AG04450 (cell line): ENCODE data around the gene SRL. TPM values are rescaled to one million over a fixed set of nuclear protein-coding genes. Genes with fewer than 3 reads are reported as not detected.

Experiments used
- CTCF ChIA-PET: fragments of 300-600, 350-600 bp; formaldehyde crosslinking; extraction: SDS; loops from one replicate; lab custom pipeline; 2022; ENCODE audit warnings: antibody characterized with exemption, inconsistent platforms; lab: Charles Lee
- POLR2A ChIA-PET: fragments of 350-600 bp; formaldehyde crosslinking; extraction: SDS; loops from one replicate; lab custom pipeline; 2021; ENCODE audit warnings: antibody characterized with exemption, inconsistent platforms; lab: Yijun Ruan, JAX
- DNase-seq: peaks from one replicate; pipeline ENCODE4 v3.0.0-alpha.2; 2011; ENCODE audit warnings: low read depth, low spot score
- H3K27ac ChIP-seq: one replicate; pipeline ENCODE4 v1.5.1; 2012; ENCODE audit warnings: low read depth, low read length, control low read depth
- H3K27me3 ChIP-seq: one replicate; pipeline ENCODE4 v1.6.0; 2012; ENCODE audit warnings: low read length; ENCODE audit not compliant: control insufficient read depth, insufficient read depth
- H3K4me3 ChIP-seq: 2 replicates; pipeline ENCODE4 v1.5.1; 2011; ENCODE audit warnings: mild to moderate bottlenecking, low read depth, low read length, control low read depth
- H3K9me3 ChIP-seq: 2 replicates; pipeline ENCODE4 v1.5.1; 2012; ENCODE audit warnings: low read length; ENCODE audit not compliant: control insufficient read depth, insufficient read depth
- CTCF ChIP-seq: IDR thresholded peaks from 2 replicates; pipeline ENCODE4 v1.5.1; 2011; ENCODE audit warnings: low read depth, low read length, control low read depth, inconsistent platforms
- polyA plus RNA-seq: library from polyadenylated mRNA; depleted of rRNA; stranded (reverse); fragments of >200 nt; gene quantifications from 2 replicates; pipeline ENCODE4 v1.2.3, GENCODE V29; 2011

Gene SRL
- polyA plus RNA-seq, 1 experiment = 0.05 TPM

- H3K27ac ChIP-seq = no peak overlapping the region
- H3K27me3 ChIP-seq = peaks cover 3% of the 10 kb centered on the region
- DNase-seq = no peak
- no peak overlapping the region for H3K4me3 ChIP-seq
- no peak for TF ChIP-seq CTCF
- CTCF ChIA-PET = interaction anchor here (0.7 kb wide), 1 partner anchor 13 kb away, joined by 3 read pairs; no protein-coding TSS in a partner anchor
- POLR2A ChIA-PET = no interaction called here
- no peaks in the 10 kb centered on the region; the same call in 1 of the 2 replicates for H3K9me3 ChIP-seq
These were observed 1.3 kb downstream of the SRL start for GRCh38 chr16:4240624-4241023.

- H3K4me3 ChIP-seq = no peak overlapping the region
- DNase-seq = no peak
- POLR2A ChIA-PET = no interaction called here
- CTCF ChIA-PET = interaction anchor here (0.7 to 1.1 kb wide), 3 partner anchors 14 to 39 kb away, joined by 3 to 7 read pairs (median 4); no protein-coding TSS in a partner anchor
- H3K27ac ChIP-seq = no peak overlapping the region
- TF ChIP-seq CTCF = no peak
- no peaks in the 10 kb centered on the region; the same call in 1 of the 2 replicates for H3K9me3 ChIP-seq
- peaks cover 3% of the 10 kb centered on the region for H3K27me3 ChIP-seq
These were observed 2.2 kb downstream of the SRL start for GRCh38 chr16:4239682-4240175.

GRCh38 chr16:4239020-4239419 is 2.9 kb downstream of the SRL start:
- no peak overlapping the region for H3K4me3 ChIP-seq
- ChIA-PET POLR2A (interaction anchor here (0.7 kb wide), 1 partner anchor 18 kb away, joined by 3 read pairs; no protein-coding TSS in a partner anchor), CTCF (interaction anchor here (0.6 to 1.1 kb wide), 3 partner anchors 10 to 38 kb away, joined by 3 to 7 read pairs (median 4); no protein-coding TSS in a partner anchor)
- H3K27ac ChIP-seq = no peak overlapping the region
- TF ChIP-seq CTCF = no peak
- H3K9me3 ChIP-seq = no peaks in the 10 kb centered on the region; the same call in 1 of the 2 replicates
- no peak for DNase-seq
- peaks cover 3% of the 10 kb centered on the region for H3K27me3 ChIP-seq

GRCh38 chr16:4233431-4233830 is 8.4 kb downstream of the SRL start:
- TF ChIP-seq CTCF = no peak
- no peak overlapping the region for H3K4me3 ChIP-seq
- ChIA-PET POLR2A (interaction anchor here (0.6 kb wide), 2 partner anchors 23 to 28 kb away, joined by 3 read pairs; no protein-coding TSS in a partner anchor), CTCF (interaction anchor here (1.5 kb wide), 1 partner anchor 21 kb away, joined by 4 read pairs; no protein-coding TSS in a partner anchor)
- H3K27ac ChIP-seq = no peak overlapping the region
- no peaks in the 10 kb centered on the region for H3K27me3 ChIP-seq
- no peaks in the 10 kb centered on the region for H3K9me3 ChIP-seq
- DNase-seq = no peak

- ChIA-PET POLR2A (interaction anchor here (0.6 kb wide), 2 partner anchors 22 to 27 kb away, joined by 3 read pairs; no protein-coding TSS in a partner anchor), CTCF (interaction anchor here (1.3 to 1.5 kb wide), 2 partner anchors 14 to 21 kb away, joined by 3 to 4 read pairs; no protein-coding TSS in a partner anchor)
- Histone ChIP-seq H3K27ac (no peak overlapping the region), H3K27me3 (peaks cover 2% of the 10 kb centered on the region), H3K4me3 (no peak overlapping the region), H3K9me3 (no peaks in the 10 kb centered on the region; the same call in 1 of the 2 replicates)
- TF ChIP-seq CTCF = no peak
- DNase-seq = no peak
These were observed 9.1 kb downstream of the SRL start for GRCh38 chr16:4232541-4233386.
